CD4-positive, CD25-positive, alpha-beta regulatory T cell (primary cell): Measurements from ENCODE around the gene MYMX. TPM values are rescaled to one million over a fixed set of nuclear protein-coding genes. Genes with fewer than 3 reads are reported as not detected.
A peak's percentile ranks its signal among the peaks of the same experiment; 100 is the strongest.

ENCODE experiments used
- ATAC-seq, 2 donors: fragments of 150-1000 bp; cut with Tn5 transposase; one replicate each; pipeline ENCODE4 v1.10.0; 2021; ENCODE audit warnings: low read depth in 2 of 2, moderate number of reproducible peaks in 2 of 2, moderate library complexity in 1 of 2
- DNase-seq, 3 donors: peaks; one replicate each; pipeline versions ENCODE4 v3.0.0 to v3.0.0-alpha.2; 2012 to 2022; ENCODE audit warnings: mixed read lengths in 1 of 3
- H3K27ac ChIP-seq: one replicate; pipeline ENCODE4 v1.7.0; 2013; ENCODE audit warnings: mild to moderate bottlenecking, low read length; ENCODE audit not compliant: insufficient read depth, poor library complexity, severe bottlenecking
- H3K27me3 ChIP-seq: one replicate; pipeline ENCODE4 v1.7.0; 2013; ENCODE audit warnings: low read length; ENCODE audit not compliant: control insufficient read depth, insufficient read depth
- H3K36me3 ChIP-seq: one replicate; pipeline ENCODE4 v1.7.0; 2013; ENCODE audit warnings: mild to moderate bottlenecking, low read length, moderate library complexity; ENCODE audit not compliant: control insufficient read depth, insufficient read depth
- H3K4me1 ChIP-seq: 2 replicates; pipeline ENCODE4 v1.7.0; 2013; ENCODE audit warnings: mild to moderate bottlenecking, low read length; ENCODE audit not compliant: insufficient read depth, control insufficient read depth, poor library complexity, severe bottlenecking
- H3K4me3 ChIP-seq: one replicate; pipeline ENCODE4 v1.7.0; 2013; ENCODE audit warnings: low read depth, mild to moderate bottlenecking, low read length, moderate library complexity
- H3K9me3 ChIP-seq, 2 experiments: 1 replicate in 1 of 2; 2 replicates in 1 of 2; pipeline ENCODE4 v1.7.0; 2013; ENCODE audit warnings: low read length in 2 of 2, mild to moderate bottlenecking in 1 of 2, moderate library complexity in 1 of 2; ENCODE audit not compliant: control insufficient read depth in 2 of 2
- H3K27ac Mint-ChIP-seq, 3 donors: one replicate each; pipeline ENCODE4 v1.8.0; 2020 to 2022; ENCODE audit warnings: mild to moderate bottlenecking in 3 of 3, mixed read lengths in 3 of 3, moderate library complexity in 2 of 3
- H3K27me3 Mint-ChIP-seq: one replicate; pipeline ENCODE4 v1.8.0; 2022; ENCODE audit warnings: mild to moderate bottlenecking, mixed read lengths
- H3K36me3 Mint-ChIP-seq: one replicate; pipeline ENCODE4 v1.8.0; 2020; ENCODE audit warnings: mixed read lengths
- H3K4me1 Mint-ChIP-seq, 4 donors: one replicate each; pipeline ENCODE4 v1.8.0; 2020 to 2022; ENCODE audit warnings: mixed read lengths in 4 of 4, mild to moderate bottlenecking in 1 of 4
- H3K4me3 Mint-ChIP-seq, 4 donors: one replicate each; pipeline ENCODE4 v1.8.0; 2020 to 2022; ENCODE audit warnings: mild to moderate bottlenecking in 4 of 4, mixed read lengths in 4 of 4, moderate library complexity in 3 of 4
- H3K9me3 Mint-ChIP-seq, 7 donors: one replicate each; pipeline ENCODE4 v1.8.0; 2020 to 2022; ENCODE audit warnings: mixed read lengths in 7 of 7, mild to moderate bottlenecking in 3 of 7, moderate library complexity in 2 of 7
- polyA plus RNA-seq, 4 donors: library from polyadenylated mRNA; unstranded; fragments of 300-500 nt; fragmentation: Illumina TruSeq; gene quantifications; one replicate each; pipeline ENCODE4 v1.2.3, GENCODE V29; 2021
- total RNA-seq: library from RNA; stranded (reverse); gene quantifications from one replicate; pipeline ENCODE4 v1.2.3, GENCODE V29; 2022

MYMX gene
- total and polyA plus RNA-seq, 5 donors from 2014 or later, result not detected

- peaks cover 4 to 58% (median 35%) of the 10 kb centered on the region in 4 donors for H3K4me1 Mint-ChIP-seq
- H3K27ac Mint-ChIP-seq, result peak overlapping the region; percentile 93 to 97 (median 97)
- ATAC-seq (peak; percentile 1 to 7), DNase-seq (peak in 1 of 3 donors; percentile 49)
- peaks cover 13% of the 10 kb centered on the region for H3K27me3 Mint-ChIP-seq
- peak overlapping the region; percentile 90 to 98 (median 94) for H3K4me3 Mint-ChIP-seq
- Histone ChIP-seq H3K27me3 (no peaks in the 10 kb centered on the region), H3K27ac (peak overlapping the region; percentile 94), H3K4me3 (peak overlapping the region; percentile 91), H3K4me1 (peaks cover 39% of the 10 kb centered on the region), H3K9me3 (no peaks in the 10 kb centered on the region), H3K36me3 (peaks cover 20% of the 10 kb centered on the region)
- no peaks in the 10 kb centered on the region for H3K9me3 Mint-ChIP-seq
- H3K36me3 Mint-ChIP-seq, result peaks cover 5% of the 10 kb centered on the region
These were observed 46.8 kb downstream of the MYMX start for GRCh38 chr6:44263354-44264100.

DNA sequence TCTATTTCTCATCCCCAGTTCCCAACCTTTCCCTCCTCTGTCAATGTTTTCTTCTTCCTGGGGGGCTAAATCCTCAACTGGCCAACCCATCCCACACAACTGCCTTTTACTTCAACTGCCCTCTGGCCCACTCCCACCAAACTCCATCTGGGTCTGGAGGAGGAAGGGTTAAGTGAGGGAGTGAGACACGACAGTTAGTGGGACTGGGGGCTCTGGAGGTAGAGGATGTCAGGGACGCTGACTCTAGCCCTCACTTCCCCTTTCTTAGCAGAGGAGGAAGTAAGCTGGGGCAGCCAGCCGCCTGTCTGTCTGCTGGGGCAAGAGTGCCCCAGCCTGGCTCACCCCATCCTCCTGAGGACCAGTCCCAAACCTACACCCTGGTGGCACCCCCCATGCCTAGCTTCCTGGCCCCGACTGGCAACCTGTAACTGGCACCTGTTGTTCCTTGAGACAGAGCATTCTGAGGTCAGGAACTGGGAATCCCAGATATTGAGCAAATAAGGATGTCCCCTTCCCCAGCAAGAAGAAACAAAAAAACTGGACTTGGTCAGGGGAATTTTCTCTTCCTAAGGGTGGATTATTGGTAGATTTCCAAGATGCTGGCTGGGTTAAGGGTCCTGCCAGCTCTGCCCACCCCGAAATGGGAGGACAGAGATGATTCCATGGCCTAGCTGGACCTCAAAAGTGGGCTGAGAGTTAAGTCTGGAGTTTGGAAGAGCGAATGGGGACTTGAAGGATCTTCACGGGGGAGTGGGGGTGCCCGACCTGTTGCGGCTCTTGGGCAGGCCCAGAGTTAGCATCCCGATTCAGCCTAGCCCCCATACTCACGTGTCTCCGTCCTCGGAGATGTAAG, 47.7 kb downstream of the MYMX start:
- Histone ChIP-seq H3K27ac (peak overlapping the region; percentile 94), H3K4me3 (peak overlapping the region; percentile 91), H3K4me1 (peaks cover 39% of the 10 kb centered on the region), H3K36me3 (peaks cover 14% of the 10 kb centered on the region), H3K9me3 (no peaks in the 10 kb centered on the region), H3K27me3 (peaks cover 8% of the 10 kb centered on the region)
- Mint-ChIP-seq H3K9me3 (no peaks in the 10 kb centered on the region), H3K36me3 (peaks cover 5% of the 10 kb centered on the region), H3K4me1 (peaks cover 4 to 57% (median 39%) of the 10 kb centered on the region in 4 donors), H3K27ac (peak overlapping the region; percentile 93 to 97 (median 95)), H3K27me3 (peaks cover 21% of the 10 kb centered on the region), H3K4me3 (peak overlapping the region; percentile 90 to 98 (median 94))
- DNase-seq (peak in 1 of 3 donors; percentile 69), ATAC-seq (peak; percentile 25 to 26)

GRCh38 chr6:44265007-44265721, 48.4 kb downstream of the MYMX start, which contains the start of gene NFKBIE:
TSS of gene NFKBIE (minus strand) at chr6:44265551. CDS start at chr6:44265346, 205 bp downstream.
- Mint-ChIP-seq H3K9me3 (no peaks in the 10 kb centered on the region), H3K4me3 (peak within 1 kb of the TSS; percentile 90 to 98 (median 95)), H3K4me1 (peaks cover 4 to 65% (median 44%) of the 10 kb centered on the region in 4 donors), H3K36me3 (peaks cover 5% of the 10 kb centered on the region), H3K27ac (peak within 1 kb of the TSS; percentile 93 to 97 (median 97)), H3K27me3 (peaks cover 29% of the 10 kb centered on the region)
- Histone ChIP-seq H3K36me3 (peaks cover 6% of the 10 kb centered on the region), H3K27me3 (peaks cover 14% of the 10 kb centered on the region), H3K9me3 (no peaks in the 10 kb centered on the region), H3K4me1 (peaks cover 39% of the 10 kb centered on the region), H3K4me3 (peak within 1 kb of the TSS; percentile 91), H3K27ac (peak within 1 kb of the TSS; percentile 94)
- peak; percentile 82 to 96 (median 90) for DNase-seq
- peak; percentile 74 to 77 for ATAC-seq

- ATAC-seq (no peak), DNase-seq (no peak)
- Histone ChIP-seq H3K9me3 (no peaks in the 10 kb centered on the region), H3K4me1 (peaks cover 39% of the 10 kb centered on the region), H3K36me3 (peaks cover 2% of the 10 kb centered on the region), H3K27ac (peak overlapping the region; percentile 94), H3K27me3 (peaks cover 14% of the 10 kb centered on the region), H3K4me3 (peak overlapping the region; percentile 64)
- Mint-ChIP-seq H3K4me3 (peak overlapping the region; percentile 90 to 98 (median 95)), H3K9me3 (no peaks in the 10 kb centered on the region), H3K27ac (peak overlapping the region; percentile 93 to 97 (median 97)), H3K27me3 (peaks cover 30% of the 10 kb centered on the region), H3K4me1 (peaks cover 4 to 64% (median 44%) of the 10 kb centered on the region in 4 donors), H3K36me3 (peaks cover 5% of the 10 kb centered on the region)
These were observed 49.1 kb downstream of the MYMX start for GRCh38 chr6:44265722-44266233.

- Mint-ChIP-seq H3K27me3 (peaks cover 34% of the 10 kb centered on the region), H3K36me3 (no peaks in the 10 kb centered on the region), H3K4me3 (peak overlapping the region; percentile 90 to 98 (median 95)), H3K4me1 (peaks cover 0 to 63% (median 39%) of the 10 kb centered on the region in 4 donors), H3K9me3 (no peaks in the 10 kb centered on the region), H3K27ac (peak overlapping the region; percentile 75 to 93 (median 83))
- H3K4me3 ChIP-seq, result no peak overlapping the region
- no peaks in the 10 kb centered on the region for H3K36me3 ChIP-seq
- H3K4me1 ChIP-seq, result peaks cover 44% of the 10 kb centered on the region
- no peaks in the 10 kb centered on the region for H3K9me3 ChIP-seq
- H3K27ac ChIP-seq, result peak overlapping the region; percentile 94
- H3K27me3 ChIP-seq, result peaks cover 14% of the 10 kb centered on the region
- DNase-seq (no peak), ATAC-seq (no peak)
These were observed 49.6 kb downstream of the MYMX start for GRCh38 chr6:44266347-44266746.

GRCh38 chr6:44267252-44267651, 50.5 kb downstream of the MYMX start:
- H3K4me3 ChIP-seq, result no peak overlapping the region
- no peak overlapping the region for H3K27ac ChIP-seq
- DNase-seq, result no peak
- H3K4me1 ChIP-seq, result peaks cover 39% of the 10 kb centered on the region
- Mint-ChIP-seq H3K27ac (peak overlapping the region in 1 of 3 donors; percentile 31), H3K27me3 (peaks cover 43% of the 10 kb centered on the region), H3K9me3 (no peaks in the 10 kb centered on the region), H3K4me3 (peak overlapping the region in 2 of 4 donors; percentile 17 to 95), H3K36me3 (no peaks in the 10 kb centered on the region), H3K4me1 (peaks cover 0 to 61% (median 36%) of the 10 kb centered on the region in 4 donors)
- H3K9me3 ChIP-seq, result no peaks in the 10 kb centered on the region
- H3K36me3 ChIP-seq, result no peaks in the 10 kb centered on the region
- ATAC-seq, result no peak
- H3K27me3 ChIP-seq, result peaks cover 17% of the 10 kb centered on the region
